K562 (cell line): ENCODE measurements around the gene SLC52A1.

Source experiments
- BRF1 ChIP-seq: IDR thresholded peaks from 3 replicates; pipeline ENCODE4 v1.6.1; 2011; ENCODE audit warnings: borderline replicate concordance, mild to moderate bottlenecking; ENCODE audit not compliant: insufficient read length; ENCODE audit errors: extremely low read depth
- CBX5 ChIP-seq: IDR thresholded peaks from 2 replicates; pipeline ENCODE4 v1.6.1; 2014; ENCODE audit warnings: low read depth, borderline replicate concordance
- FOXK2 ChIP-seq, 2 experiments: fragments of 450-650 bp; IDR thresholded peaks in 1 of 2; conservative IDR thresholded peaks in 1 of 2; 2 replicates each; pipeline ENCODE4 v1.6.1; 2016; ENCODE audit warnings: low read depth in 2 of 2, mild to moderate bottlenecking in 1 of 2
- HCFC1 ChIP-seq: IDR thresholded peaks from 2 replicates; pipeline ENCODE4 v1.6.1; 2012; ENCODE audit warnings: low read depth, low read length, improper control_type of control experiment
- KDM2B ChIP-seq: fragments of 250-450 bp; sonication (Bioruptor Pico); IDR thresholded peaks from 2 replicates; pipeline ENCODE4 v1.8.0; 2021; ENCODE audit warnings: mild to moderate bottlenecking, moderate library complexity
- RB1 ChIP-seq: fragments of 450-650 bp; IDR thresholded peaks from 2 replicates; pipeline ENCODE4 v1.6.1; 2017; ENCODE audit warnings: low read depth, mild to moderate bottlenecking
- RNF2 ChIP-seq: sonication (generic); IDR thresholded peaks from 2 replicates; pipeline ENCODE4 v1.6.1; 2016
- SNIP1 ChIP-seq: fragments of 450-650 bp; IDR thresholded peaks from 2 replicates; pipeline ENCODE4 v1.7.1; 2017; ENCODE audit warnings: low read depth, mild to moderate bottlenecking
- SRF ChIP-seq, 2 experiments: fragments of 250-450, 450-650 bp in 1 of 2; sonication (Bioruptor Pico) in 1 of 2; sonication (generic) in 1 of 2; formaldehyde crosslinking; IDR thresholded peaks; 2 replicates each; pipeline versions ENCODE4 v1.5.0 to v1.5.1; 2020 to 2022; ENCODE audit warnings: mild to moderate bottlenecking in 1 of 2, missing genetic modification reagents in 1 of 2
- ZBTB7A ChIP-seq: IDR thresholded peaks from 2 replicates; pipeline ENCODE4 v1.6.1; 2011; ENCODE audit warnings: low read depth, mild to moderate bottlenecking, low read length, moderate library complexity, borderline replicate concordance; ENCODE audit not compliant: control insufficient read depth
- ZNF589 ChIP-seq: fragments of 200-800 bp; sonication (Bioruptor generic); IDR thresholded peaks from 2 replicates; pipeline ENCODE4 v1.6.1; 2016; ENCODE audit warnings: low read depth, missing genetic modification characterization, missing compliant biosample characterization

- peak; percentile 74 for TF ChIP-seq HCFC1
- no peak for TF ChIP-seq CBX5
- TF ChIP-seq SRF (CRISPR knock-in tag; IDR thresholded peaks at IDR 0.05), result no peak
- no peak for TF ChIP-seq BRF1
- no peak for TF ChIP-seq RNF2
- TF ChIP-seq KDM2B (CRISPR knock-in tag), result no peak
- no peak for TF ChIP-seq ZNF589
- TF ChIP-seq SNIP1, result no peak
- TF ChIP-seq ZBTB7A, result no peak
- no peak for TF ChIP-seq FOXK2 (conservative IDR thresholded peaks at IDR 0.05 in 1 of 2, IDR thresholded peaks at IDR 0.05 in 1 of 2; ENCODE audit: low read depth in 2 of 2)
- no peak for TF ChIP-seq RB1
Measured at GRCh38 chr17:5019475-5019956, 15.7 kb downstream of the SLC52A1 start.
